HG03342 (cell line): ENCODE measurements around the gene TFRC.
"Not testable (repeated sequence)": the region's sequence is repeated elsewhere in the genome, so short reads cannot be mapped to it uniquely, and the experiment has no call there.

Experiments
- ATAC-seq: cut with Tn5 transposase; IDR thresholded peaks from one replicate; pipeline ENCODE4 v1.9.1; 2021; ENCODE audit warnings: mild to moderate bottlenecking, moderate library complexity; ENCODE audit not compliant: unreplicated experiment

The TFRC gene

GRCh38 chr3:196049653-196050052 lies 32.2 kb downstream of the TFRC start:
- ATAC-seq, result no peak

DNA sequence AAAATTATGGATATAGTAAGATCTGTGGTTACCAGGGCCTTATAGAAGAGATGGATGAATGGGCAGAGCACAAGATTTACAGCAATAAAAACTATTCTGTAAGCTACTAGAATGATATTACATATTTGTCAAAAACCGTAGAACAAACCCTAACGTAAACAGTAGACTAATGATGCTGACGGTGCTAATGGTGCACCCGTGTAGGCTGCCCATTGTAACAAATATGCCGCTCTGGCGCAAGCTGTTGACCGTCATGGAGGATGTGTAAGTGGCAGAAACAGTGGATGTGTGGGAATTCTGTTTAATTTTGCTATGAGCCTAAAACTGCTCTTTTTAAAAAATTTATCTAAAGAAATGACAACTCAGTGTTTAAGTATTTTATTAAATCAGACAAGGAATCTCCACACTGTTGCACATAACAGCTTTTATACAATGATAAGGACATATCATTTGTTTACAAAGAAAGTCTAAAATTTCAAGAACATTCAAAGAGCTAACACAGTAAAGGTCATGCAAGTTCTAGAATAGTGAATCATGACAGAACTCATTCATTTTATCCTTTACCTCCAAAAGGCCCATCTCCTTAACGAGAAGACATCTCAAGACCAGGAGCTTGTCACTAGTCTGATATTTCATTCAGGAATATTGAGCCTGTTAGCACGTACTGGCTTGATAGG lies 32.8 kb downstream of the TFRC start:
- no peak for ATAC-seq

GRCh38 chr3:196047391-196048030 lies 34.4 kb downstream of the TFRC start:
- ATAC-seq, result no peak

DNA sequence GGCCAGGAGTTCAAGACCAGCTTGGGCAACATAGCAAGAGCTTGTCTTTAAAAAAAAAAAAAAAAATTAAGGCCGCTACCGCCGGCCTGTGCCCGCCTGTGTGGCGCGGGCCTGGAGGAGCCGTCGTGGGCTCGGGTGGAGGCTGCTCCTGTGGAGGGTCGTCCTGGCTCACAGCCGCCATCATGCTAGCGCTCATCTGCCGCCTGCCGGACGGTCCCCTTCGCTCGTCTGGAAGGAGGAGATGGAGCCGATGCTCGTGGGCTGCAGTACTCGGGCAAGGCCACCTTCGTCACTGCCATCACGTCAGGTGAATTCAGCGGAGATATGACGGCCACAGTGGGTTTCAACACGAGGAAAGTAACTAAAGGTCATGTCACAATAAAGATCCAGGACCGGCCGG lies 37.4 kb downstream of the TFRC start:
- no peak for ATAC-seq

DNA sequence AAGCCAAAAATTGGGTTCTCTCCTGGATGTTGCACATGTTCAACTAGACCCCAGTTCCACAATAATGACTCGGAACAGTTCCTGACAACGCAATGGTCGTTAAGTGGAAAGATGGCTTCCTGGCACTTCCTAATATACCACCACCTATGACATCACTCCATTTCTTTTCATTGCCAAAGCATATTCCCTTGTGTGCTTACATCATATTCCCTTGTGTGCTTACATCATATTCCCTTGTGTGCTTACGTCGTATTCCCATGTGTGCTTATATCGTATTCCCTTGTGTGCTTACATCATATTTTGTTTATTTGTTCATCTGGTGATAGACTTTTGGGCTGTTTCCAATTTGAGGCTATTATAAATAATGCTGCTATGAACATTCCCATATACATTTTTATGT lies 39.2 kb downstream of the TFRC start:
- ATAC-seq, result no peak

DNA sequence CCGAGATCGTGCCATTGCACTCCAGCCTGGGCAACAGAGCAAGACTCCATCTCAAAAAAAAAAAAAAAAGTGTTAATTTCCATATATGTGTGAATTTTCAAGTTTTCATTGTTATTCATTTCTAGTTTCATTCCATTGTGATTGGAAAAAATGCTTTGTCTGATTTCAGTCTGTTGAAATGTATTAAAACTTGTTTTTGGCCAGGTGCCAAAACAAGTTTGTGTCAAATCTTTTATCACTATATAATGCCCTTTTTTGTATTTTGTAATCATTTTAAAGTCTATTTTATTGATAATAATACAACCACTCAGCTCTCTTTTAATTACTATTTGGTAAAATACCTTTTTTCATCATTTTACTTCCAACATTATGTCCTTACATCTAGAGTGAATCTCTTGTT lies 42.5 kb downstream of the TFRC start:
- no peak for ATAC-seq

- ATAC-seq, result not testable (repeated sequence)
Observed at GRCh38 chr3:196026059-196026458, 55.8 kb downstream of the TFRC start.

DNA sequence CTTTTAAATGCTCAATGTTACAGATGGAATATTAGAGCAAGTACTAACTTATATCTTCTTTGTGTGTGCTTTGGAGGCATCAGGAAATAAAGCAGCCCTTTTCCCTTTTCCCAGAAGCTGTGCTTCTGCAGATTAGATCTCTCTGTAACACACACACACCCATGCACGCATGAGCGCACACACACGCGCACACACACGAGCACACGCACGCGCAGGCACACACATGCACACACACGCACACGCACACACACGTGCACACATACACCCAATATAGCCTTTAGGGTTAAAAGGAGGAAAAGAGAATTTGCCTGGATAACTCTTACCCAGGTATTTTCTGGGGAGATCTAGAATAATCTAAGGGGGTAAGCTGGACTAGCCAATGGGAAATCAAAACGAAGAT lies 56.9 kb downstream of the TFRC start:
- ATAC-seq, result no peak

- ATAC-seq, result no peak
Observed at GRCh38 chr3:196023947-196024346, 57.9 kb downstream of the TFRC start.

- ATAC-seq, result not testable (repeated sequence)
Observed at GRCh38 chr3:196022499-196022878, 59.4 kb downstream of the TFRC start.

- ATAC-seq, result no peak
Observed at GRCh38 chr3:196020373-196020772, 61.5 kb downstream of the TFRC start.

DNA sequence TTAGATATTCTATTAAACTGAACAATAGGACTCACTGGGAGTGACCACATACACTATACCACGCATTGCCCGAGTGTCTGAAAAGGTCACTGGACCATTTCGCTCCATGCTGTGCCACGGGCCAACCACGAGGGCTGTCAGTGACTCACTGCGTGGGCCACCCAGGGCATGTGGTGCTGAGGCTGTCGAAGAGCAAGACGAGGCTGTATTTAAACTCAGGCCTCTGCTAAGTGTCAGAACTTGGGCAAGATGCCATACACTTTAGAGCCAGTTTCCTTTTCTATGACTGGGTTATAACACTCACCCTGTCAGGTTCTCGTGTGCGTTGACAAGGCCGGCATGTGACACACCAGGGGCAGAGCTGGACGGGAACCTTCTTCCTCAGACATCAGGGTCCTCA lies 62.3 kb downstream of the TFRC start:
- ATAC-seq, result not testable (repeated sequence)

DNA sequence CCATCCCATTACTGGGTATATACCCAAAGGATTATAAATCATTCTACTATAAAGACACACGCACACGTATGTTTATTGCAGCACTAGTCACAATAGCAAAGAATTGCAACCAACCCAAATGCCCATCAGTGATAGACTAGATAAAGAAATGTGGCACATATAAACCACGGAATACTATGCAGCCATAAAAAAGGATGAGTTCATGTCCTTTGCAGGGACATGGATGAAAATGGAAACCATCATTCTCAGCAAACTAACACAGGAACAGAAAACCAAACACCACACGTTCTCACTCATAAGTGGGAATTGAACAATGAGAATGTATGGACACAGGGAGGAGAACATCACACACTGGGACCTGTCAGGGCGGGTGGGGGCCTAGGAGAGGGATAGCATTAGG lies 63.7 kb downstream of the TFRC start:
- not testable (repeated sequence) for ATAC-seq

- ATAC-seq, result no peak
Observed at GRCh38 chr3:196016485-196016884, 65.4 kb downstream of the TFRC start.

DNA sequence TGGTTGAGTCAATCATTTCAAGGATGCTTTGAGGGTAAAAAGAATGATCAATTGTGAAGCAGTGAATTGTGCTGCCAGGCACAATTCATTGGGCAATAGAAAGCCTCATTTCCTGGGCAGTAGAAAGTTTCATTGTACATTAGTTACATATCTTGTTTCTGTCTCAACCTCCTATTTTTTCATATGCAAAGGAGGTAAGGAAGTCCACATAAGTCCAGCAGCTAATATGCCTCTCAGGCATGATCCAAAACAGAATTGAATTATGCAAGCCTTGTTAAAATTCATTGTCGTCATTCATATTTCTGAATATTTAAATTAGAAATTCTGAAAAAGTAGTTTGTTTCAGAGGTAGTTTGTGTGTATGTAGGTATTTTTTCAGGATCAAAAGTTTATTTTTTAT lies 65.8 kb downstream of the TFRC start:
- no peak for ATAC-seq

GRCh38 chr3:196013587-196014487 lies 68.1 kb downstream of the TFRC start:
- no peak for ATAC-seq

GRCh38 chr3:196012941-196013476 lies 68.9 kb downstream of the TFRC start:
- no peak for ATAC-seq

GRCh38 chr3:196012481-196012880 lies 69.4 kb downstream of the TFRC start:
- ATAC-seq, result no peak

GRCh38 chr3:196009456-196009855 lies 72.4 kb downstream of the TFRC start:
- ATAC-seq, result no peak

- ATAC-seq, result no peak
Observed at GRCh38 chr3:196008929-196009328, 73.0 kb downstream of the TFRC start.

GRCh38 chr3:196008387-196008786 lies 73.5 kb downstream of the TFRC start:
- ATAC-seq, result no peak
